ENCODE measurements around the gene TNFRSF18. TPM values are rescaled to one million over a fixed set of nuclear protein-coding genes. Genes with fewer than 3 reads are reported as not detected.

Gene TNFRSF18
- total and polyA plus RNA-seq, 4 donors: 0.17 to 0.24 (median 0.19) TPM; not detected in 1

DNA sequence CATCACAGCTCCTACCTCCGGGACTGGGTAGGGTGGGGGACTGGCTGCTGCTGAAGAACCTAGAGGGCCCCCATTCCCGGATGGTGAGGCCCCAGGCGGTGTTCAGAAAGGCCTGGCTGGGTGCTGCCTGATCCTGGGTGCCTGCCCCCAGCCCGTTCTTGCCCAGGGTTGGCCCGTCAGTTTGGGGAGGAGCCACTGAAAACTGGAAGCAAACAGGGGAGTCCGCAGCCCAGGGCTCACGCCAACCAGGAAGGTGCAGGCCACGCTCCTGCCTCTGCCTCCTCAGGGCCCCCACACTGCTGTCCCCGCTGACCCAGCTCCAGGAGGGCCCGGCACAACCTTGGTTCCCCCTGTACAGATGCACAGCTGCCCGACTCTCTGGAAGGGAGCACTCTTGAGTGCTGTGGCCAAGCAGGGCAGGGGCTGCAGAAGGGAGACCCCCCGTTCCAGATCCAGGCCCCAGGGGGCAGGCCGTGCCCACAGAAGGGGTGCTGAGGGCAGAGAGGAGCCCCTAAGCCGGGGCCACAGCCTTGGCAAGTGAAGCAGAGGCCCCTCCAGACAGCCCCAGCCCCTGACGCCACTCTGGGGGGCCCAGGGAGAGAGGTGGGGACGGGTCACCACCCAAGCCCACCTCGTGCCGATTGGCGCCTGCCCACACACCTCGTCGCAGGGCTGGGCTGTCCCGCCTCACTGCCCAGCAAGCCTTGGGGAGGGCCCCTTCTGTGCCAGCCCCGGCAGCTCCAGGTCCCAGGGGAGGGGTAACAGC lies 34.6 kb upstream of the TNFRSF18 start:
- no peak for DNase-seq (ENCODE audit: low spot score)
- no peak overlapping the region for H3K4me3 ChIP-seq (ENCODE audit: low read depth in 1 of 3, low read length in 3 of 3)
- no peak overlapping the region for H3K27ac ChIP-seq (ENCODE audit: low read depth in 1 of 2, low read length in 2 of 2)
- H3K9ac ChIP-seq (ENCODE audit: low read depth in 1 of 2, low read length in 2 of 2): no peak overlapping the region
- no peaks in the 10 kb centered on the region for H3K27me3 ChIP-seq (ENCODE audit: control insufficient read depth in 4 of 4, insufficient read depth in 4 of 4, low read length in 3 of 4)
- TF ChIP-seq ZBTB33 (IDR thresholded peaks at IDR 0.05) (no peak), GABPA (IDR thresholded peaks at IDR 0.05 in 1 of 2, conservative IDR thresholded peaks at IDR 0.05 in 1 of 2) (no peak), HNF4G (IDR thresholded peaks at IDR 0.05) (no peak), FOXA1 (IDR thresholded peaks at IDR 0.05) (no peak), YY1 (IDR thresholded peaks at IDR 0.05) (no peak), TAF1 (conservative IDR thresholded peaks at IDR 0.05) (no peak), FOXA2 (IDR thresholded peaks at IDR 0.05) (no peak), ATF3 (IDR thresholded peaks at IDR 0.05) (no peak), RXRA (IDR thresholded peaks at IDR 0.05) (no peak), RAD21 (IDR thresholded peaks at IDR 0.05) (no peak)
- TF ChIP-seq, protein P1, sequence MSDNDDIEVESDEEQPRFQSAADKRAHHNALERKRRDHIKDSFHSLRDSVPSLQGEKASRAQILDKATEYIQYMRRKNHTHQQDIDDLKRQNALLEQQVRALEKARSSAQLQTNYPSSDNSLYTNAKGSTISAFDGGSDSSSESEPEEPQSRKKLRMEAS (IDR thresholded peaks at IDR 0.05): no peak
- H3K9me3 ChIP-seq (ENCODE audit: control insufficient read depth in 4 of 4, low read length in 3 of 4): no peaks in the 10 kb centered on the region
- H3K4me1 ChIP-seq (ENCODE audit: control insufficient read depth in 4 of 4, insufficient read depth in 4 of 4, low read length in 3 of 4): peaks cover 9 to 24% (median 13%) of the 10 kb centered on the region in 4 donors
- H3K36me3 ChIP-seq (ENCODE audit: control insufficient read depth in 4 of 4, insufficient read depth in 3 of 4, low read depth in 1 of 4, low read length in 3 of 4): no peaks in the 10 kb centered on the region
- 76% methylated on average over 23 of the region's 23 CpGs for WGBS

GRCh38 chr1:1240348-1240732 lies 33.9 kb upstream of the TNFRSF18 start:
- Histone ChIP-seq H3K27ac (ENCODE audit: low read depth in 1 of 2, low read length in 2 of 2) (peak overlapping the region in 1 of 2 donors; percentile 30), H3K4me3 (ENCODE audit: low read depth in 1 of 3, low read length in 3 of 3) (no peak overlapping the region), H3K9me3 (ENCODE audit: control insufficient read depth in 4 of 4, low read length in 3 of 4) (no peaks in the 10 kb centered on the region), H3K36me3 (ENCODE audit: control insufficient read depth in 4 of 4, insufficient read depth in 3 of 4, low read depth in 1 of 4, low read length in 3 of 4) (no peaks in the 10 kb centered on the region), H3K4me1 (ENCODE audit: control insufficient read depth in 4 of 4, insufficient read depth in 4 of 4, low read length in 3 of 4) (peaks cover 9 to 24% (median 13%) of the 10 kb centered on the region in 4 donors), H3K27me3 (ENCODE audit: control insufficient read depth in 4 of 4, insufficient read depth in 4 of 4, low read length in 3 of 4) (no peaks in the 10 kb centered on the region), H3K9ac (ENCODE audit: low read depth in 1 of 2, low read length in 2 of 2) (no peak overlapping the region)
- 70% methylated on average over 11 of the region's 11 CpGs for WGBS
- no peak for DNase-seq (ENCODE audit: low spot score)
- TF ChIP-seq REST (IDR thresholded peaks at IDR 0.05) (no peak), TAF1 (conservative IDR thresholded peaks at IDR 0.05) (no peak)
